GM12878 (cell line): ENCODE measurements around the gene PLEKHH2. TPM values are rescaled to one million over a fixed set of nuclear protein-coding genes. Genes with fewer than 3 reads are reported as not detected.

Experiments used
- ATF7 ChIP-seq: fragments of 450-650 bp; IDR thresholded peaks from 2 replicates; pipeline ENCODE4 v1.6.1; 2016; ENCODE audit warnings: low read depth, mild to moderate bottlenecking
- BHLHE40 ChIP-seq, 2 experiments: fragments of 450-650 bp in 1 of 2; IDR thresholded peaks; 2 replicates each; pipeline ENCODE4 v1.6.1; 2011 to 2017; ENCODE audit warnings: low read depth in 2 of 2, borderline replicate concordance in 1 of 2, improper control_type of control experiment in 1 of 2, low read length in 1 of 2, mild to moderate bottlenecking in 1 of 2
- EGR1 ChIP-seq, 2 experiments: IDR thresholded peaks; 1 replicate in 1 of 2; 2 replicates in 1 of 2; pipeline ENCODE4 v1.6.1; 2011 to 2012; ENCODE audit warnings: low read depth in 2 of 2, low read length in 2 of 2, borderline replicate concordance in 1 of 2, mild to moderate bottlenecking in 1 of 2, moderate library complexity in 1 of 2
- GABPA ChIP-seq: IDR thresholded peaks from 2 replicates; pipeline ENCODE4 v1.6.1; 2014; ENCODE audit warnings: antibody characterized with exemption, low read depth, mild to moderate bottlenecking, inconsistent platforms
- GATAD2B ChIP-seq: fragments of 450-650 bp; conservative IDR thresholded peaks from 2 replicates; pipeline ENCODE4 v1.6.1; 2017; ENCODE audit warnings: low read depth, mild to moderate bottlenecking, moderate library complexity
- IKZF2 ChIP-seq, 2 experiments: fragments of 450-650 bp; IDR thresholded peaks; 2 replicates each; pipeline ENCODE4 v1.6.1; 2017; ENCODE audit warnings: mild to moderate bottlenecking in 2 of 2, moderate library complexity in 2 of 2
- NBN ChIP-seq: fragments of 450-650 bp; IDR thresholded peaks from 2 replicates; pipeline ENCODE4 v1.6.1; 2016
- RAD21 ChIP-seq: IDR thresholded peaks from 2 replicates; pipeline ENCODE4 v1.6.1; 2011; ENCODE audit warnings: mild to moderate bottlenecking, low read depth, low read length, moderate library complexity; ENCODE audit not compliant: insufficient read depth
- RUNX3 ChIP-seq: IDR thresholded peaks from 2 replicates; pipeline ENCODE4 v1.6.1; 2012; ENCODE audit warnings: low read length, inconsistent platforms
- SPI1 ChIP-seq: IDR thresholded peaks from 2 replicates; pipeline ENCODE4 v1.6.1; 2011; ENCODE audit warnings: low read depth, mild to moderate bottlenecking, low read length, moderate library complexity, borderline replicate concordance; ENCODE audit not compliant: insufficient read depth
- SREBF1 ChIP-seq: IDR thresholded peaks from 2 replicates; pipeline ENCODE4 v1.6.1; 2012; ENCODE audit warnings: mild to moderate bottlenecking, low read length
- ZNF207 ChIP-seq: fragments of 450-650 bp; IDR thresholded peaks from 2 replicates; pipeline ENCODE4 v1.6.1; 2014; ENCODE audit warnings: antibody characterized with exemption, mild to moderate bottlenecking, borderline replicate concordance
- polyA plus RNA-seq, 11 experiments: library from polyadenylated mRNA; depleted of rRNA in 4 of 11; unstranded in 6 of 11; stranded (reverse) in 5 of 11; fragments of >200 nt; fragmentation: Nextera tagmentation in 4 of 11; fragmentation: Illumina TruSeq in 1 of 11; extraction: Ambion mirVana in 4 of 11; extraction: Trizol in 1 of 11; gene quantifications; 1 replicate in 1 of 11; 2 replicates in 10 of 11; pipeline versions ENCODE4 v1.2.1 to v1.2.3, GENCODE V29; 2011 to 2016; ENCODE audit warnings: inconsistent platforms in 2 of 11, missing spikeins in 2 of 11, low read depth in 1 of 11
- total RNA-seq, 4 experiments: library from RNA; depleted of rRNA in 3 of 4; stranded (reverse); fragments of >200 nt in 3 of 4; fragmentation: Illumina TruSeq in 1 of 4; extraction: Trizol in 1 of 4; gene quantifications; 2 replicates each; pipeline versions ENCODE4 v1.2.1 to v1.2.3, GENCODE V29; 2013 to 2021
- TF ChIP-seq, protein P1 (sequence below): fragments of 450-650 bp; formaldehyde crosslinking; IDR thresholded peaks from 2 replicates; pipeline ENCODE4 v1.4.0; 2022; ENCODE audit warnings: mild to moderate bottlenecking, moderate library complexity

The PLEKHH2 gene
- total and polyA plus RNA-seq, 10 of the 15 experiments (the other 5 are each of a cell fraction or from before 2014, with no cell fraction given), result not detected

DNA sequence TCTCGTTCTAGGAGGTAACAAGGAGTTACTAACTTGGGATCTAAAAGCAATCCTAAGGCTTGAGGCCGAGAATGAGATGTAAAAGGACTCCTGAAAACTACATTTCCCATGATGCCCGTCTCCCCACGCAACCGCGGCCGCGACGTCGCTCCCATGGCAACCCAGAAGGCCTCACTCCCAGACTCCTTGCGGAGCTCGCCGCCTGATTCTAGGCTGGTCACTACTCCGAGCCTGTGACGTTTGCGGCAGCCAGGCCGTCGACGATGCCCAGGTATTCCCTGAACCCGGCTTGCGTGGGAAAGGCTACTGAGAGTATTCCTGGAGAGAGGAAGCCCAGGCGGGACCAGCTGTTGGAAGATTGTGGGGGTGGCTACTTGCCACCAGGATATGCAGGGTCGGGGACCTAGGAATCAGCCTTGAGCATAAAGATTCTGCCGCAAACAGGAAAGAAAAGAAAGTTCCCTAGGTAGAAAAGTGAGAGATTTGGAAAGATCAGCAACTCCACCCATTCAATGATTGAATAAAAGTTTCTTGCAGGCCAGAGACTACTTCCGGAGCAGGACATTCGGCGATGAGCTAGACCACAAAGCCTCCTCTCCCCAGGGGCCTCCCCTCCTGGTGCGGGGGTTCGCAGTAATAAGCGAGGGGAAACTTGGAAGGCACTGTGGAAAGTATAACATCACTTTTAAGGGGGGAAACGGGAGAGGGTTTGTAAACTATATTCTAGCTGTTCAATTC lies 137.0 kb downstream of the PLEKHH2 start, which contains the start of gene DYNC2LI1 (continued):
- TF ChIP-seq BHLHE40 (IDR thresholded peaks at IDR 0.05; ENCODE audit: borderline replicate concordance in 1 of 2, low read depth in 2 of 2, low read length in 1 of 2) (peak in 1 of 2 experiments; percentile 20; a peak in 1 of 4 replicates), SREBF1 (peak; percentile 63; the same call in 1 of the 2 replicates), ZNF207 (peak; percentile 84), ATF7 (peak; percentile 75), RAD21 (no peak), RUNX3 (peak; percentile 86), IKZF2 (IDR thresholded peaks at IDR 0.05) (peak; percentile 45 to 61; a peak in 3 of 4 replicates), GATAD2B (no peak), GABPA (peak; percentile 59), EGR1 (IDR thresholded peaks at IDR 0.05; ENCODE audit: borderline replicate concordance in 1 of 2, low read depth in 2 of 2, low read length in 2 of 2) (peak; percentile 1 to 96; a peak in 2 of 3 replicates), NBN (peak; percentile 81), SPI1 (no peak)
- TF ChIP-seq, protein P1, sequence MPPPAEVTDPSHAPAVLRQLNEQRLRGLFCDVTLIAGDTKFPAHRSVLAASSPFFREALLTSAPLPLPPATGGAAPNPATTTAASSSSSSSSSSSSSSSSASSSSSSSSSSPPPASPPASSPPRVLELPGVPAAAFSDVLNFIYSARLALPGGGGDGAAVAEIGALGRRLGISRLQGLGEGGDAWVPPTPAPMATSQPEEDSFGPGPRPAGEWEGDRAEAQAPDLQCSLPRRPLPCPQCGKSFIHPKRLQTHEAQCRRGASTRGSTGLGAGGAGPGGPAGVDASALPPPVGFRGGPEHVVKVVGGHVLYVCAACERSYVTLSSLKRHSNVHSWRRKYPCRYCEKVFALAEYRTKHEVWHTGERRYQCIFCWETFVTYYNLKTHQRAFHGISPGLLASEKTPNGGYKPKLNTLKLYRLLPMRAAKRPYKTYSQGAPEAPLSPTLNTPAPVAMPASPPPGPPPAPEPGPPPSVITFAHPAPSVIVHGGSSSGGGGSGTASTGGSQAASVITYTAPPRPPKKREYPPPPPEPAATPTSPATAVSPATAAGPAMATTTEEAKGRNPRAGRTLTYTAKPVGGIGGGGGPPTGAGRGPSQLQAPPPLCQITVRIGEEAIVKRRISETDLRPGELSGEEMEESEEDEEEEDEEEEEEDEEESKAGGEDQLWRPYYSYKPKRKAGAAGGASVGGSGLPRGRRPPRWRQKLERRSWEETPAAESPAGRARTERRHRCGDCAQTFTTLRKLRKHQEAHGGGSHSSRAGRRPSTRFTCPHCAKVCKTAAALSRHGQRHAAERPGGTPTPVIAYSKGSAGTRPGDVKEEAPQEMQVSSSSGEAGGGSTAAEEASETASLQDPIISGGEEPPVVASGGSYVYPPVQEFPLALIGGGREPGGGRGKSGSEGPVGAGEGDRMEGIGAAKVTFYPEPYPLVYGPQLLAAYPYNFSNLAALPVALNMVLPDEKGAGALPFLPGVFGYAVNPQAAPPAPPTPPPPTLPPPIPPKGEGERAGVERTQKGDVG (CRISPR knock-in tag), result no peak
